ENCODE data around the gene PRKAR1A. TPM values are rescaled to one million over a fixed set of nuclear protein-coding genes. Genes with fewer than 3 reads are reported as not detected.

Gene PRKAR1A
- total and polyA plus RNA-seq, 2 of the 8 experiments (the other 6 are each of a cell fraction or from before 2014, with no cell fraction given) = 39.3 to 149 TPM

GRCh38 chr17:68567581-68567980, 55.4 kb downstream of the PRKAR1A start:
- no peaks in the 10 kb centered on the region for H4K20me1 ChIP-seq (replicated peaks in 1 of 2; ENCODE audit: control insufficient read depth in 1 of 2, insufficient read depth in 2 of 2, low read length in 2 of 2)
- H3K4me2 ChIP-seq (ENCODE audit: insufficient read depth in 1 of 2, low read depth in 2 of 2, low read length in 2 of 2) = no peak overlapping the region
- H3K23me2 ChIP-seq (ENCODE audit: low read depth, low read length) = no peaks in the 10 kb centered on the region
- no peak for FAIRE-seq
- no peak overlapping the region for H2BK20ac ChIP-seq (ENCODE audit: low read length)
- no peak overlapping the region for H3K4ac ChIP-seq (replicated peaks; ENCODE audit: insufficient read length, low read depth, low read length)
- no peak overlapping the region for H2BK120ac ChIP-seq (replicated peaks; ENCODE audit: low read depth, low read length)
- H3K79me1 ChIP-seq (ENCODE audit: low read depth, low read length) = no peaks in the 10 kb centered on the region
- no peak overlapping the region for H4K5ac ChIP-seq (ENCODE audit: insufficient read length, low read depth, low read length)
- no peak overlapping the region for H3K27ac ChIP-seq (ENCODE audit: low read depth, low read length)
- H4K8ac ChIP-seq (ENCODE audit: extremely low read depth, insufficient read depth, low read length) = no peak overlapping the region
- no peaks in the 10 kb centered on the region for H3K9me3 ChIP-seq (ENCODE audit: insufficient read depth in 2 of 2, low read depth in 1 of 2, low read length in 1 of 2)
- no peak overlapping the region for H2AFZ ChIP-seq (ENCODE audit: low read length)
- H3K4me3 ChIP-seq (ENCODE audit: extremely low read depth in 1 of 4, insufficient read depth in 2 of 4, low read depth in 3 of 4, low read length in 4 of 4) = no peak overlapping the region
- no peaks in the 10 kb centered on the region for H3K4me1 ChIP-seq (replicated peaks in 1 of 4; ENCODE audit: control insufficient read depth in 3 of 4, insufficient read depth in 4 of 4, low read length in 3 of 4)
- H3K36me3 ChIP-seq (ENCODE audit: control insufficient read depth in 2 of 4, insufficient read depth in 4 of 4, low read length in 3 of 4) = peaks cover 0 to 3% (median 0%) of the 10 kb centered on the region in 4 experiments; a peak in 1 of 8 replicates
- H2AK5ac ChIP-seq (ENCODE audit: low read depth, low read length) = no peak overlapping the region
- H2BK12ac ChIP-seq (ENCODE audit: low read depth, low read length) = no peak overlapping the region
- no peak overlapping the region for H2BK5ac ChIP-seq (ENCODE audit: low read depth, low read length)
- ChIA-PET CTCF (ENCODE audit: partially characterized antibody) (interaction anchor here (0.6 to 1.7 kb wide), 5 partner anchors 9 to 202 kb away, joined by 3 to 5 read pairs (median 4); no protein-coding TSS in a partner anchor), POLR2A (ENCODE audit: partially characterized antibody) (interaction anchor here (0.8 to 1.1 kb wide), 2 partner anchors 26 to 44 kb away, joined by 3 to 4 read pairs; no protein-coding TSS in a partner anchor)
- H4K91ac ChIP-seq (replicated peaks; ENCODE audit: insufficient read length, low read length) = no peak overlapping the region
- DNase-seq (ENCODE audit: low read depth in 1 of 2, low spot score in 2 of 2) = no peak
- H3K79me2 ChIP-seq (ENCODE audit: control insufficient read depth in 1 of 2, insufficient read depth in 2 of 2, low read length in 2 of 2) = no peaks in the 10 kb centered on the region
- no peaks in the 10 kb centered on the region for H3K27me3 ChIP-seq (replicated peaks in 1 of 4; ENCODE audit: control insufficient read depth in 3 of 4, extremely low read depth in 1 of 4, insufficient read depth in 3 of 4, low read length in 3 of 4)
- no peak overlapping the region for H3K23ac ChIP-seq (ENCODE audit: insufficient read length)
- no peak overlapping the region for H3K56ac ChIP-seq (replicated peaks; ENCODE audit: insufficient read length, low read depth, low read length)
- no peak overlapping the region for H3K18ac ChIP-seq (ENCODE audit: extremely low read depth, low read length)
- no peak overlapping the region for H3K9ac ChIP-seq (replicated peaks in 1 of 4; ENCODE audit: extremely low read depth in 1 of 4, low read depth in 3 of 4, low read length in 3 of 4)
- no peak overlapping the region for H3K14ac ChIP-seq (ENCODE audit: insufficient read length)
- WGBS, 2 experiments (ENCODE audit: extremely low coverage in 1 of 2, insufficient coverage in 1 of 2, insufficient read length in 1 of 2, insufficient replicate concordance in 2 of 2, low coverage in 1 of 2, low lambda C conversion rate in 2 of 2, missing lambda C conversion rate in 1 of 2) = 95% methylated on average over 8 of the region's 8 CpGs; no CpG with 5 or more reads in 1 of the 2 experiments
- no peak overlapping the region; the same call in 1 of the 2 replicates for H2BK15ac ChIP-seq (ENCODE audit: low read length)
- TF ChIP-seq RBBP5 (IDR thresholded peaks at IDR 0.05; ENCODE audit: borderline replicate concordance, low read depth, low read length) (no peak), NRF1 (IDR thresholded peaks at IDR 0.05; ENCODE audit: low read depth, low read length) (no peak), SIX5 (IDR thresholded peaks at IDR 0.05; ENCODE audit: low read depth, low read length) (no peak), CREB1 (IDR thresholded peaks at IDR 0.05) (no peak), KDM1A (IDR thresholded peaks at IDR 0.05; ENCODE audit: borderline replicate concordance, low read length) (no peak), TEAD4 (IDR thresholded peaks at IDR 0.05; ENCODE audit: low read depth, low read length) (no peak), CHD2 (IDR thresholded peaks at IDR 0.05; ENCODE audit: low read length) (no peak), SP4 (IDR thresholded peaks at IDR 0.05; ENCODE audit: low read length) (no peak), TBP (IDR thresholded peaks at IDR 0.05; ENCODE audit: low read depth, low read length) (no peak), MAX (IDR thresholded peaks at IDR 0.05) (no peak), JUN (IDR thresholded peaks at IDR 0.05; ENCODE audit: low read depth, low read length) (no peak), RAD21 (IDR thresholded peaks at IDR 0.05 in 1 of 2, conservative IDR thresholded peaks at IDR 0.05 in 1 of 2; ENCODE audit: low read depth in 2 of 2, low read length in 2 of 2) (no peak), EGR1 (IDR thresholded peaks at IDR 0.05; ENCODE audit: borderline replicate concordance, low read depth, low read length) (no peak), POLR2AphosphoS5 (IDR thresholded peaks at IDR 0.05; ENCODE audit: low read depth, low read length) (no peak), CTBP2 (IDR thresholded peaks at IDR 0.05; ENCODE audit: borderline replicate concordance, insufficient read depth, insufficient read length, low read length) (no peak)
